LoVo (cell line): ENCODE data around the gene TMEM31.
"Not testable (repeated sequence)": the region's sequence is repeated elsewhere in the genome, so short reads cannot be mapped to it uniquely, and the experiment has no call there.

Experiments
- DNase-seq: peaks from one replicate; pipeline ENCODE4 v3.0.0-alpha.2; 2016; ENCODE audit warnings: low spot score

TMEM31 gene

GRCh38 chrX:103726477-103726876, 15.8 kb downstream of the TMEM31 start:
- DNase-seq, result no peak

GRCh38 chrX:103727115-103727514, 16.4 kb downstream of the TMEM31 start:
- no peak for DNase-seq

- no peak for DNase-seq
Observed at GRCh38 chrX:103729015-103729414, 18.3 kb downstream of the TMEM31 start.

GRCh38 chrX:103730147-103730795, 19.6 kb downstream of the TMEM31 start:
- no peak for DNase-seq

- DNase-seq, result no peak
Observed at GRCh38 chrX:103730796-103731493, 20.2 kb downstream of the TMEM31 start.

- DNase-seq, result no peak
Observed at GRCh38 chrX:103733017-103733416, 22.3 kb downstream of the TMEM31 start.

GRCh38 chrX:103734125-103734760, 23.5 kb downstream of the TMEM31 start:
- no peak for DNase-seq

GRCh38 chrX:103737696-103738095, 27.0 kb downstream of the TMEM31 start:
- DNase-seq, result no peak

- DNase-seq, result no peak
Observed at GRCh38 chrX:103739421-103739820, 28.7 kb downstream of the TMEM31 start.

GRCh38 chrX:103741879-103742278, 31.2 kb downstream of the TMEM31 start:
- no peak for DNase-seq

- DNase-seq, result no peak
Observed at GRCh38 chrX:103742339-103742738, 31.6 kb downstream of the TMEM31 start.

GRCh38 chrX:103747163-103747562, 36.5 kb downstream of the TMEM31 start:
- DNase-seq, result no peak

GRCh38 chrX:103754401-103754800, 43.7 kb downstream of the TMEM31 start:
- DNase-seq, result no peak

- no peak for DNase-seq
Observed at GRCh38 chrX:103756736-103757135, 46.0 kb downstream of the TMEM31 start.

GRCh38 chrX:103758555-103758954, 47.8 kb downstream of the TMEM31 start:
- DNase-seq, result no peak

GRCh38 chrX:103763541-103763940, 52.8 kb downstream of the TMEM31 start:
- not testable (repeated sequence) for DNase-seq
